22Rv1 (cell line): ENCODE measurements around the gene IPO11.

Source experiments
- ZFX ChIP-seq: fragments of 450-650 bp; IDR thresholded peaks from 2 replicates; pipeline ENCODE4 v1.6.1; 2017; ENCODE audit warnings: antibody characterized with exemption, borderline replicate concordance
- TF ChIP-seq, protein P1 (sequence below): fragments of 450-650 bp; IDR thresholded peaks from 2 replicates; pipeline ENCODE4 v1.5.1; 2017; ENCODE audit warnings: mild to moderate bottlenecking

DNA sequence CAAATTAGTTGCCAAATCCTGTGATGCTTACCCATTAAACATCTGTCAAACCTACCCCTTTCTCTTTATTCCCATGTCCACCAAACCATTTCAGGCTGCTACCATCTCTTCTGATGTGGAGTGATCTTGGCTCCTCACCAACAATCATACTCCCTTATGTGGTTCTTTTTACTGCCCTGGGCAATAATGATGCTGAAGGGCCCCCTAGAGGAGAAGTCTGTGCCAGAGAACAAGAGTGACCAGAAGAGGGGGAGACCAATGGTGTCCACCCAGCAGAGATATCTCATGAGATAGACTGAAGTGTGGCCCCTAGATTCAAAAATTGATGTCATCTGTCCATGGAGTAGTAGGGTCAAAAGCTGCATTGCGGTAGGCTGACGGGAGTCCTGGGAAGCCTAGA, 176.9 kb downstream of the IPO11 start:
- TF ChIP-seq, protein P1, sequence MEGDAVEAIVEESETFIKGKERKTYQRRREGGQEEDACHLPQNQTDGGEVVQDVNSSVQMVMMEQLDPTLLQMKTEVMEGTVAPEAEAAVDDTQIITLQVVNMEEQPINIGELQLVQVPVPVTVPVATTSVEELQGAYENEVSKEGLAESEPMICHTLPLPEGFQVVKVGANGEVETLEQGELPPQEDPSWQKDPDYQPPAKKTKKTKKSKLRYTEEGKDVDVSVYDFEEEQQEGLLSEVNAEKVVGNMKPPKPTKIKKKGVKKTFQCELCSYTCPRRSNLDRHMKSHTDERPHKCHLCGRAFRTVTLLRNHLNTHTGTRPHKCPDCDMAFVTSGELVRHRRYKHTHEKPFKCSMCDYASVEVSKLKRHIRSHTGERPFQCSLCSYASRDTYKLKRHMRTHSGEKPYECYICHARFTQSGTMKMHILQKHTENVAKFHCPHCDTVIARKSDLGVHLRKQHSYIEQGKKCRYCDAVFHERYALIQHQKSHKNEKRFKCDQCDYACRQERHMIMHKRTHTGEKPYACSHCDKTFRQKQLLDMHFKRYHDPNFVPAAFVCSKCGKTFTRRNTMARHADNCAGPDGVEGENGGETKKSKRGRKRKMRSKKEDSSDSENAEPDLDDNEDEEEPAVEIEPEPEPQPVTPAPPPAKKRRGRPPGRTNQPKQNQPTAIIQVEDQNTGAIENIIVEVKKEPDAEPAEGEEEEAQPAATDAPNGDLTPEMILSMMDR: no peak
- no peak for TF ChIP-seq ZFX
